OCI-LY7 (cell line): ENCODE measurements around the gene GLIPR2. TPM values are rescaled to one million over a fixed set of nuclear protein-coding genes. Genes with fewer than 3 reads are reported as not detected.
A peak's percentile ranks its signal among the peaks of the same experiment; 100 is the strongest.

Source experiments
- BruUV-seq: library from RNA; stranded (reverse); fragments of 400-500 nt; replicated peaks from 2 replicates; lab custom pipeline; 2021; lab: Mats Ljungman, UMichigan
- CTCF ChIA-PET: fragments of 300-600 bp; sonication (Branson Sonifier 250); formaldehyde crosslinking; loops from one replicate; lab custom pipeline; 2022; ENCODE audit warnings: antibody characterized with exemption; ENCODE audit not compliant: unreplicated experiment; lab: Charles Lee
- POLR2A ChIA-PET: fragments of 300-600 bp; sonication (Branson Sonifier 250); formaldehyde crosslinking; loops from one replicate; lab custom pipeline; 2022; ENCODE audit warnings: antibody characterized with exemption; lab: Charles Lee
- DNase-seq: peaks from one replicate; pipeline ENCODE4 v3.0.0-alpha.2; 2015; ENCODE audit warnings: low spot score
- H2AFZ ChIP-seq: fragments of 200-600 bp; sonication (generic), shearing (Covaris generic); 2 replicates; pipeline ENCODE4 v1.6.1; 2014; ENCODE audit warnings: mild to moderate bottlenecking, antibody characterized with exemption, low read length, moderate library complexity
- H3K27ac ChIP-seq: fragments of 200-600 bp; sonication (generic); 2 replicates; pipeline ENCODE4 v1.5.1; 2014; ENCODE audit warnings: mixed run types, low read depth, mild to moderate bottlenecking, moderate library complexity, low read length, inconsistent platforms; ENCODE audit not compliant: poor library complexity, severe bottlenecking
- H3K36me3 ChIP-seq: fragments of 200-600 bp; sonication (generic); 2 replicates; pipeline ENCODE4 v1.6.1; 2014; ENCODE audit warnings: mild to moderate bottlenecking, antibody characterized with exemption, low read length, moderate library complexity, mixed read lengths; ENCODE audit not compliant: insufficient read depth
- H3K4me1 ChIP-seq: fragments of 200-600 bp; sonication (generic); 2 replicates; pipeline ENCODE4 v1.5.1; 2014; ENCODE audit warnings: mild to moderate bottlenecking, low read length; ENCODE audit not compliant: insufficient read depth, poor library complexity, severe bottlenecking
- H3K4me2 ChIP-seq: fragments of 200-600 bp; sonication (generic); 2 replicates; pipeline ENCODE4 v1.6.1; 2014; ENCODE audit warnings: mild to moderate bottlenecking, low read length
- H3K4me3 ChIP-seq: fragments of 200-600 bp; sonication (generic); 2 replicates; pipeline ENCODE4 v1.5.1; 2014; ENCODE audit warnings: mild to moderate bottlenecking, low read depth, low read length; ENCODE audit not compliant: poor library complexity, severe bottlenecking
- H3K79me2 ChIP-seq: fragments of 200-600 bp; sonication (generic); 2 replicates; pipeline ENCODE4 v1.6.1; 2016; ENCODE audit warnings: low read depth, mild to moderate bottlenecking, low read length, moderate library complexity, mixed read lengths; ENCODE audit not compliant: insufficient read depth
- H3K9me2 ChIP-seq: fragments of 200-600 bp; sonication (generic); 2 replicates; pipeline ENCODE4 v1.6.1; 2016; ENCODE audit warnings: mild to moderate bottlenecking, low read length, mixed read lengths; ENCODE audit not compliant: insufficient read depth
- H3K9me3 ChIP-seq: fragments of 200-600 bp; sonication (generic); 2 replicates; pipeline ENCODE4 v1.6.1; 2014; ENCODE audit warnings: mild to moderate bottlenecking, mixed run types, low read length, mixed read lengths
- H4K20me1 ChIP-seq: fragments of 200-600 bp; sonication (generic); 2 replicates; pipeline ENCODE4 v1.6.1; 2014; ENCODE audit warnings: mild to moderate bottlenecking, antibody characterized with exemption, low read length, moderate library complexity, mixed read lengths; ENCODE audit not compliant: insufficient read depth
- EZH2phosphoT487 ChIP-seq: fragments of 200-600 bp; sonication (generic); IDR thresholded peaks from 2 replicates; pipeline ENCODE4 v1.6.1; 2018; ENCODE audit warnings: low read depth, borderline replicate concordance, mild to moderate bottlenecking, mixed run types, antibody characterized with exemption, low read length, moderate library complexity, mixed read lengths
- intact Hi-C: fragments of 100-400 bp; cut with micrococcal nuclease; formaldehyde crosslinking; loops from one replicate; pipeline ENCODE4 v1.10.0; 2022; ENCODE audit not compliant: unreplicated experiment
- total RNA-seq, 2 experiments: library from RNA; depleted of rRNA in 1 of 2; stranded (reverse); fragments of >200 nt in 1 of 2; shearing (Covaris generic) in 1 of 2; gene quantifications; 2 replicates each; pipeline ENCODE4 v1.2.3, GENCODE V29; 2014 to 2022
- TF ChIP-seq, protein P1 (sequence below): fragments of 200-600 bp; sonication (generic); conservative IDR thresholded peaks from 2 replicates; pipeline ENCODE4 v1.5.1; 2014; ENCODE audit warnings: mild to moderate bottlenecking, antibody characterized with exemption, low read length, moderate library complexity, mixed read lengths

Gene GLIPR2
- total RNA-seq, 2 experiments from 2014 or later: not detected

DNA sequence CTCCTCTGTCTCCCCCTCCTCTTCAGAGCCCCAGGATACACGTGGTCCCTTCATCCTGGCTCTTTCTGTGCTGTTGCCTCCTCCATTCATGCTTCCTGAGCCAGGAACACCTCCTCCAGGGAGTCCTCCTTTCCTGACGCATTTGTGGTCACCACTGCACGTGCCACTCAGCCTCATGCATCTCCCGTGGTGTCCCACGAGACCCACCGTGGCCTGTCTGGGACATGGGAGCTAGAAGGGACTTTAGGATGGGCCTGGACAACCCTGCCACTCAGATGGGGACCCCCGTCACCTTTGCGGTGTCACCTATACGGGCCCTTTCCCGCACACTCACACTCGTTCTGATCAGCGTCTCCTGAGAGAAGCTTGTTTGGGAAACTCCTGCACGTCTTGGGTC, 6.7 kb downstream of the GLIPR2 start:
- Histone ChIP-seq H4K20me1 (no peaks in the 10 kb centered on the region), H3K9me2 (no peaks in the 10 kb centered on the region), H3K79me2 (no peaks in the 10 kb centered on the region), H3K4me2 (no peak overlapping the region; the same call in 1 of the 2 replicates), H2AFZ (peak overlapping the region; percentile 35; the same call in 1 of the 2 replicates), H3K36me3 (no peaks in the 10 kb centered on the region), H3K9me3 (peaks cover 12% of the 10 kb centered on the region; the same call in 1 of the 2 replicates), H3K4me1 (peaks cover 20% of the 10 kb centered on the region), H3K27ac (no peak overlapping the region), H3K4me3 (no peak overlapping the region)
- CTCF ChIA-PET: interaction anchor here (1.4 kb wide), 1 partner anchor 11 kb away, joined by 6 read pairs; no protein-coding TSS in a partner anchor
- intact Hi-C loops: no loop called here
- DNase-seq: no peak
- TF ChIP-seq, protein P1, sequence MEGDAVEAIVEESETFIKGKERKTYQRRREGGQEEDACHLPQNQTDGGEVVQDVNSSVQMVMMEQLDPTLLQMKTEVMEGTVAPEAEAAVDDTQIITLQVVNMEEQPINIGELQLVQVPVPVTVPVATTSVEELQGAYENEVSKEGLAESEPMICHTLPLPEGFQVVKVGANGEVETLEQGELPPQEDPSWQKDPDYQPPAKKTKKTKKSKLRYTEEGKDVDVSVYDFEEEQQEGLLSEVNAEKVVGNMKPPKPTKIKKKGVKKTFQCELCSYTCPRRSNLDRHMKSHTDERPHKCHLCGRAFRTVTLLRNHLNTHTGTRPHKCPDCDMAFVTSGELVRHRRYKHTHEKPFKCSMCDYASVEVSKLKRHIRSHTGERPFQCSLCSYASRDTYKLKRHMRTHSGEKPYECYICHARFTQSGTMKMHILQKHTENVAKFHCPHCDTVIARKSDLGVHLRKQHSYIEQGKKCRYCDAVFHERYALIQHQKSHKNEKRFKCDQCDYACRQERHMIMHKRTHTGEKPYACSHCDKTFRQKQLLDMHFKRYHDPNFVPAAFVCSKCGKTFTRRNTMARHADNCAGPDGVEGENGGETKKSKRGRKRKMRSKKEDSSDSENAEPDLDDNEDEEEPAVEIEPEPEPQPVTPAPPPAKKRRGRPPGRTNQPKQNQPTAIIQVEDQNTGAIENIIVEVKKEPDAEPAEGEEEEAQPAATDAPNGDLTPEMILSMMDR: no peak
- TF ChIP-seq EZH2phosphoT487: no peak
- POLR2A ChIA-PET: interaction anchor here (0.5 to 1.5 kb wide), 3 partner anchors 47 to 53 kb away, joined by 3 to 4 read pairs (median 4); partner anchors contain the start of gene CLTA
- no TSS peak for BruUV-seq

DNA sequence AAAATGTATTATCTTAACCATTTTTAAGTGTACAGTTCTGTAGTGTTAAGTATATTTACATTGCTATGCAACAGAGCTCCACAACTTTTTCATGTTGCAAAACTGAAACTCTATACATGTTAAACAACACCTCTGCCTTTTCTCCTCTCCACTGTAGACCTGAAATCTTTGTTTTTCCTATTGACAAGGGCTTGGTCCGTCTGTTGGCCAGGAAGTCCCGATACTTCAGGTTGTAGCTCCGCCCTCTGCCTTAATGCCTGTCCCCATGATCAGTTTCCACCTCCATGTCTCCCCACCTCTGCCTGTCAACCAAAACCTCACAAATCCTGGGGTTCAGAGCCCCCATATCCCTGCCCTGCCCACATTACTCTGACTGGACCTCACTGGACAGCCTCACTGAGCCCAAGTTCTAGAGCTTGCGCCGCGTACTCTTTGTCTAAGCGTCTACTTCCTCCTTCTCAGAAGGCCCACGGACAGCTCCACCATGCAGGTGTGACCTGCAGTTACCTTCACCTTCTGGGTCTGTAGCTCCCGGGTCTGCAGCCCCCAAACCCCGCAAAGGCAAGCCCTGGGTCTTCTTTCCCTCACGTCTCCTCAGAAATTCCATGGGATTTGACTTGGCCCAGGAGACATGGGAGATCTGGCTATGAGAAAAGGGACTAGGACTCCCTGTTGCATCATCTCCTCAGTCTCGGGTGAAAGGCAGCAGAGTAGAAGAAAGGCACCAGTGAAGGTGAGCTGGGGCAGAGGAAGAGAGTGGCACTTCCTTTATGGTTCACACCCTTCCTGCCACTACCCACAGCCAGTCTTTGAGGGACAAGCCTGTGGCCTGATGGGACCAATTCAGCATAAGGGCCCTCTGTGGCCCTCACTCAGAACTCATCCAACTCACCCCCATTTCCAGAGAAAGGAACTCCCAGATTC, 8.0 kb downstream of the GLIPR2 start:
- Histone ChIP-seq H3K4me2 (no peak overlapping the region), H2AFZ (no peak overlapping the region), H3K9me2 (no peaks in the 10 kb centered on the region), H4K20me1 (no peaks in the 10 kb centered on the region), H3K36me3 (no peaks in the 10 kb centered on the region), H3K4me3 (no peak overlapping the region), H3K79me2 (no peaks in the 10 kb centered on the region), H3K27ac (no peak overlapping the region), H3K9me3 (peaks cover 12% of the 10 kb centered on the region; the same call in 1 of the 2 replicates), H3K4me1 (peaks cover 20% of the 10 kb centered on the region)
- BruUV-seq: no TSS peak
- DNase-seq: no peak
- intact Hi-C loops: no loop called here
- no peak for TF ChIP-seq EZH2phosphoT487
- TF ChIP-seq, protein P1: no peak
- ChIA-PET CTCF (interaction anchor here (1.4 kb wide), 1 partner anchor 10 kb away, joined by 6 read pairs; no protein-coding TSS in a partner anchor), POLR2A (interaction anchor here (0.5 to 1.5 kb wide), 4 partner anchors 8 to 1321 kb away, joined by 3 to 9 read pairs (median 4); partner anchors contain the start of gene CLTA)
